Activated naive CD4-positive, alpha-beta T cell treated with anti-CD3 and anti-CD28 coated beads, Interleukin-2, amount 50 U/mL, for 24 hours (primary cell): ENCODE data around the gene KARS1.
"Not testable (repeated sequence)": the region's sequence is repeated elsewhere in the genome, so short reads cannot be mapped to it uniquely, and the experiment has no call there.

Experiments
- H3K27ac Mint-ChIP-seq: one replicate; pipeline ENCODE4 v1.8.0; 2021; ENCODE audit warnings: mild to moderate bottlenecking, mixed read lengths
- H3K27me3 Mint-ChIP-seq: one replicate; pipeline ENCODE4 v1.8.0; 2021; ENCODE audit warnings: mixed read lengths
- H3K36me3 Mint-ChIP-seq: one replicate; pipeline ENCODE4 v1.8.0; 2021; ENCODE audit warnings: mixed read lengths
- H3K4me1 Mint-ChIP-seq: one replicate; pipeline ENCODE4 v1.8.0; 2021; ENCODE audit warnings: mixed read lengths
- H3K4me3 Mint-ChIP-seq: one replicate; pipeline ENCODE4 v1.8.0; 2021; ENCODE audit warnings: mild to moderate bottlenecking, mixed read lengths
- H3K9me3 Mint-ChIP-seq: one replicate; pipeline ENCODE4 v1.8.0; 2021; ENCODE audit warnings: mixed read lengths

Gene KARS1

GRCh38 chr16:75614066-75614897 lies 33.2 kb downstream of the KARS1 start:
- Mint-ChIP-seq H3K4me3 (no peak overlapping the region), H3K36me3 (peaks cover 10% of the 10 kb centered on the region), H3K4me1 (no peaks in the 10 kb centered on the region), H3K27ac (no peak overlapping the region), H3K27me3 (no peaks in the 10 kb centered on the region), H3K9me3 (no peaks in the 10 kb centered on the region)

DNA sequence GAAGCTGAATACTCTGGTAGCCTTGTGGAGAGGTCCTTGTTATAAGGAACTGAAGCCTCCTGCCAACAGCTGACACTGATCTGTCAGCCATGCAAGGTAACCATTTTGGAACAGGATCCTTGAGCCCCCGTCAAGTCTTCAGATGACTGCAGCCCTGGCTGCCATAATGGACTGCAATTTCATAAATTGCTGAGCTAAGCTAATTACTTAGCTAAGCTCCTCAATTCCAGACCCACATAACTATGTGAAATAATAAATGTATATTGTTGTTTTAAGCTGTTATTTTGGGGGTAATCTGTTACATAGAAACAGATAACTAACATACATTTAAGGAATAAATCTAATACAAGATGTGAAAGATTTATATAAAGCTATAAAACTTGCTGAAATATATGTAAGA lies 41.0 kb downstream of the KARS1 start:
- H3K4me1 Mint-ChIP-seq: no peaks in the 10 kb centered on the region
- H3K4me3 Mint-ChIP-seq: no peak overlapping the region
- H3K27ac Mint-ChIP-seq: no peak overlapping the region
- no peaks in the 10 kb centered on the region for H3K27me3 Mint-ChIP-seq
- H3K9me3 Mint-ChIP-seq: no peaks in the 10 kb centered on the region
- H3K36me3 Mint-ChIP-seq: peaks cover 24% of the 10 kb centered on the region

DNA sequence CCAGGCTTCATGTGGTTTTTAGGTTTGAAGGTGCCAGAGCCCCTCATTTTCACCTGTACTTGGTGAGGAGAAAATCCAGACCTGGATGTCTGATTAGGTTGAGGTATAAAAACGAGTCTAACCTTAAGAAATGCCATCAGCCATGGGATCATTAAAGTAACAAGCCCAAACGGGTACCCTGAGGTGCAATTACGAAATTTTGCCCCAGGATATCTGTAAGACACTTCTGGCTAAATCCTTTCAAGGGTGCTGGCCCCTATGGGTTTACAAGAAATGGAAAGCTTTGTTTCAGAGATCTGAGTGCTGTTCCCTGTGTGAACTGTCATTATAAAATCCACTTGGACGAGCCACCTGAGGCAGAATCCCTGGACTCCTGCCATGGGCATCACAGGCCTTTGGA lies 44.2 kb downstream of the KARS1 start:
- Mint-ChIP-seq H3K36me3 (peaks cover 30% of the 10 kb centered on the region), H3K4me1 (no peaks in the 10 kb centered on the region), H3K9me3 (no peaks in the 10 kb centered on the region), H3K4me3 (no peak overlapping the region), H3K27me3 (no peaks in the 10 kb centered on the region), H3K27ac (no peak overlapping the region)

DNA sequence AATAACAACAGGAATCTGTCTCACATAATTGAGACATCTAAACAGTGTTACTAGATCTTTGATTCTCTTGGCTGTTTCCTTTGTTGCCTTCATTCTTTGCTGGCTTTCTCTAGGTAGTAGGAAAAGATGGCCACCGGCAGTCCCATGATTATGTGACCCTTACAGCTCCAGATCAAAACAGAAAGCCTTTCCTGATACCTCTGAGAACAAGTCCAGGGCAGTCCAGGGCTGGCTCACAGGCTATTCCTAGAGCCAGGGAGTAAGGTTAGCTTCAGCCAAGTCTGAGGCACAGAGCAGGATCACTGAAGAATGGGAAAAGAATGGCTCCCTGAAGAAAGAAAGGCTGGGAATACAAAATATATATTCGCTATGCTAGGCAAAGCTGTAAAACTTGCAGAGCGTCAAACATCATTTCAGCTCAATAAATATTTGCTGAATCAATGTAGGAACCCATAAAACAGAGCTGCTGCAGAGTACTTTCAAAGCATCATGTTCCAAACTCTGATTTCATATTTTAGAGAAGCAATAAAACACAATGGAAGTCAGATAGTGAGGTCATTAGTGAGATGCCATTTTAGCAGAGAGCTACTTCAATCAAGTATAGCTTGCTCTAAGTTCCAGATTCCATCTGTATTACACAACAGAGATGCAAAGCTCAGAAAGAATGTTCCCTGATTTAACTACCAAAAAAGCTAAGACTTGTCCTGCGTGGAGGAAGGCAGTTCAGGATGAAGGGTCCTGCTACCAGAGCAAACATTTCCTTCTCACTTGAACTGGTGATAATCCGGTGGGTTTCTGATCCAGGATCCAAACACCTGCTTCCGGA lies 47.8 kb downstream of the KARS1 start:
- H3K4me1 Mint-ChIP-seq: peaks cover 2% of the 10 kb centered on the region
- H3K27me3 Mint-ChIP-seq: no peaks in the 10 kb centered on the region
- H3K27ac Mint-ChIP-seq: no peak overlapping the region
- no peaks in the 10 kb centered on the region for H3K9me3 Mint-ChIP-seq
- peaks cover 36% of the 10 kb centered on the region for H3K36me3 Mint-ChIP-seq
- H3K4me3 Mint-ChIP-seq: no peak overlapping the region

DNA sequence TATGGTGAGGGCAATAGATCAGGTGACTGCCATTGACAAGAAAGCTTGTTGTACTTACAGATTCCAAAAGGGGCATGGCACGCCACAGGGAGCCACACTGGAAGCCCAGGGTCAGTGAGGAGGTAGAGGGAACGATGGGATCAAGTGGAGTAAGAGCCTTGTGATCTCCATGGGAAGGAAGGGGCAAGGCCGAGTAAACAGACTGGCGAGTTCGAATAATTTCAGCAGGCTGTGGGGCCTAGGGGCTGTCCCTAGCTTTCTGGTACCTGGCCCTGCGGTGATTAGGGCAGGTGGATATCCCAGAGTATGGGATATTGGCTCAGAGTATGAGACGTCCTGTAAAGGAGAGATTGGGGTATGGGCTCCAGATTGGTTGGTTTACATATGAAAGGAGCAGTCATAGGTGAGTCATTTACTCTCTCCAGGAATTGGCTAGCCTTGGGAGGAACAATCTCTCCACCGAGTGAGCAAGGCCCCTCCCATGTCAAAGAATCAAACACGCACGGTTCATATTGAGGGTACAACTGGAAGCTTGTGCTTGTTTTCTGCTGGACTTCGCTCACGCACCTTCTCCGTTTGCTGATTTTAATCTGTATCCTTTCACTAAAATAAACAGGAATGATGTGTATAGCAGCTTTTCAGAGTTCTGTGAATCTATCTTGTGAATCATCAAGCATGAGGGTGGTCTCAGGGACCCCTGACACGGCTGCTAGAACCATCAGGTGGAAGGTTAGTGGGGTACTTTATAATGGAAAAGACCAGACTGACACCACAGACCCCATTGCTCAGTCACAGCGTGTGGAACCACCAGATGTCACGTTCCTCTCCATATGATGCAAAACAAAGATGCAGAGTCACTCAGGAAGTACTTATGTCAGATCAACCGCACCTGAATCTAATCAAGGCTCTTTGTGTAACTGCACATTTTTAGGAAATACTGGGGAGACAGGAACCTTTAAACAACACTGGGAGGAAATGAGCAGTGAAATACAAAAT lies 53.3 kb downstream of the KARS1 start:
- Mint-ChIP-seq H3K4me1 (peaks cover 6% of the 10 kb centered on the region), H3K27ac (no peak overlapping the region), H3K27me3 (no peaks in the 10 kb centered on the region), H3K4me3 (no peak overlapping the region), H3K36me3 (peaks cover 13% of the 10 kb centered on the region), H3K9me3 (no peaks in the 10 kb centered on the region)

DNA sequence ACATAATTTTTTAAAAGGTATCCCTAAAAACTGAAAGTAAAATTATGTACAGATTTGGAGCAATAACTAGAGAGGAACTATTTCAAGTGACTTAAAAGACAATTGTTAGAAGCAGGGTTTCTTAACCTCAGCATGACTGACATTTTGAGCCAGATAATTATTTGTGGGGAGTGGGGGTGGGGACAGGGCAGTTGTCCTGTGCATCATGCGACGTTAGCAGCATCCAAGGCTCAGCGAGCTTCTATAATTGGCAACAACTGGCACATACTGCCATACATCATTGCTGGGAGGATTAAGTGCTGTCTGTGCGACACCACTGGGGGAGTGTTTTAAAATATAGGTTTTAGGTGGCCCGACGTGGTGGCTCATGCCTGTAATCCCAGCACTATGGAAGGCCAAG lies 54.2 kb downstream of the KARS1 start:
- no peaks in the 10 kb centered on the region for H3K27me3 Mint-ChIP-seq
- H3K4me3 Mint-ChIP-seq: no peak overlapping the region
- H3K9me3 Mint-ChIP-seq: no peaks in the 10 kb centered on the region
- peaks cover 12% of the 10 kb centered on the region for H3K36me3 Mint-ChIP-seq
- peaks cover 6% of the 10 kb centered on the region for H3K4me1 Mint-ChIP-seq
- H3K27ac Mint-ChIP-seq: no peak overlapping the region

- not testable (repeated sequence) for H3K9me3 Mint-ChIP-seq, H3K36me3 Mint-ChIP-seq, H3K27ac Mint-ChIP-seq, H3K4me3 Mint-ChIP-seq, H3K27me3 Mint-ChIP-seq, H3K4me1 Mint-ChIP-seq
Observed at GRCh38 chr16:75591927-75592326, 55.5 kb downstream of the KARS1 start.

GRCh38 chr16:75590920-75591843 lies 56.3 kb downstream of the KARS1 start:
- H3K4me3 Mint-ChIP-seq: no peak overlapping the region
- no peaks in the 10 kb centered on the region for H3K9me3 Mint-ChIP-seq
- no peak overlapping the region for H3K27ac Mint-ChIP-seq
- H3K4me1 Mint-ChIP-seq: peaks cover 6% of the 10 kb centered on the region
- H3K36me3 Mint-ChIP-seq: peaks cover 3% of the 10 kb centered on the region
- H3K27me3 Mint-ChIP-seq: no peaks in the 10 kb centered on the region

GRCh38 chr16:75589306-75589705 lies 58.2 kb downstream of the KARS1 start:
- Mint-ChIP-seq H3K4me3 (no peak overlapping the region), H3K9me3 (no peaks in the 10 kb centered on the region), H3K4me1 (no peaks in the 10 kb centered on the region), H3K36me3 (peaks cover 3% of the 10 kb centered on the region), H3K27ac (no peak overlapping the region), H3K27me3 (no peaks in the 10 kb centered on the region)

- H3K9me3 Mint-ChIP-seq: no peaks in the 10 kb centered on the region
- H3K4me3 Mint-ChIP-seq: no peak overlapping the region
- H3K4me1 Mint-ChIP-seq: no peaks in the 10 kb centered on the region
- peaks cover under 1% of the 10 kb centered on the region for H3K36me3 Mint-ChIP-seq
- no peak overlapping the region for H3K27ac Mint-ChIP-seq
- no peaks in the 10 kb centered on the region for H3K27me3 Mint-ChIP-seq
Observed at GRCh38 chr16:75588716-75589115, 58.7 kb downstream of the KARS1 start.

DNA sequence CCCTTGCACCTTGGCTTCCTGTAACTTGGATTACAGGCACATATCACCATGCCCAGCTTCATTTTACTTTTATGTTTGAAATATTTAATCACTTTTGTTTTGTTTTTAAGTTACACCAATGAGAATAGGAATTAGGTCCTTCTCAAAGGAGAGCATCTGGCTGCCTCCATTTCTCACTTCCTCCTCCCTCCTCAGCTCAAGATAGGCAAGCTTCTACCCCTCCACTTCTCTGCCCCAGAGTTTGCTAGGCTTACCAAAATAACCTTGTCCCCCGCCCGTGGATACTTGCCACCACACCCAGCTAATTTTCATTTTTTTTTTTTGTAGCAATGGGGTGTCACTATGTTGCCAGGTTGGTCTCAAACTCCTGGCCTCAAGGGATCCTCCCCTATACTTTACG lies 63.4 kb downstream of the KARS1 start:
- no peaks in the 10 kb centered on the region for H3K27me3 Mint-ChIP-seq
- H3K36me3 Mint-ChIP-seq: no peaks in the 10 kb centered on the region
- no peaks in the 10 kb centered on the region for H3K4me1 Mint-ChIP-seq
- H3K27ac Mint-ChIP-seq: peak overlapping the region; percentile 38
- H3K9me3 Mint-ChIP-seq: no peaks in the 10 kb centered on the region
- no peak overlapping the region for H3K4me3 Mint-ChIP-seq

DNA sequence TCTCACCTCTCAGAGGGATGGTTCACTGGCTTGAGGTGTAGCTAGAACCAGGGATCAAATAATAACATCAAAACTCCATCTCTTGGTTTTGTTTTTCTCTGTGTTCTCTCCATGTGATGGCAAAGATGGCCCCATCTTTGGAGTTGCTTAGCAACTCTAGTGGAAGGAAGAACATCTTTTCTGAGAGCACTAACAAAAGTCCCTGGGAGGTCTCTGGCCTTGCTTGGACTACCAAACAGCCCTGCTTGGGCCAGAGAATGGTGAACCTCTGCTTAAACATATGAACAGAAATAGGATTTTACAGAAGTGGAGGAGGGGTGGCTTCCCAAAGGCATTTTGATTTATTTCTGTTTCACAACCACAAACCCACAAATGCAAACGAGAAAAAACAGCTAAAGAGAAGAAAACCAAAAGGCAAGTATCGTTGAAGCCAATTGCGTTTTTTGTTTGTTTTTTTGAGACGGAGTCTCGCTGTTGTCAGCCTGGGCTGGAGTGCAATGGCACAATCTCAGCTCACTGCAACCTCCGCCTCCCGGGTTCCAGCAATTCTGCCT lies 68.1 kb downstream of the KARS1 start:
- Mint-ChIP-seq H3K36me3 (peaks cover 3% of the 10 kb centered on the region), H3K9me3 (no peaks in the 10 kb centered on the region), H3K4me3 (no peak overlapping the region), H3K27ac (no peak overlapping the region), H3K4me1 (peaks cover 13% of the 10 kb centered on the region), H3K27me3 (no peaks in the 10 kb centered on the region)

DNA sequence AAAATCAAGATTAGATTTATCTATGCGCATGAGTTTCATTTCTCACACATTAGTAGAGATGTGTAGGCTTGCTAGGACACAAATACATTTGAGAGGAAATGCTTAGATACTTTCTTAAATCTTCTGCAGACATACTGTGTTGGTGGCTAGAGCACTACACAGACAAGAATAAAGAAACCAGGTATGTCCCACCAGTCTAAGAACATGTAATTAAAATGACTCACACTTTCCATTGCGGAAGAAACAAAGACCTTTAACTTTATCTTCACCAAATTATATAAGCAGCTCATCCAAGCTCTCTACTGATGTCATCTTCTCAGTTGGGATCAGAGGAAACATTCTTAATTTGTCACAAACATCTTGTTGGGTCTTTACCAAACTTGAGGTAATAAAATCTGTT lies 68.7 kb downstream of the KARS1 start:
- H3K4me1 Mint-ChIP-seq: peaks cover 17% of the 10 kb centered on the region
- H3K27ac Mint-ChIP-seq: peak overlapping the region; percentile 36
- H3K4me3 Mint-ChIP-seq: no peak overlapping the region
- peaks cover 4% of the 10 kb centered on the region for H3K36me3 Mint-ChIP-seq
- no peaks in the 10 kb centered on the region for H3K27me3 Mint-ChIP-seq
- H3K9me3 Mint-ChIP-seq: no peaks in the 10 kb centered on the region

GRCh38 chr16:75578212-75578611 lies 69.3 kb downstream of the KARS1 start:
- Mint-ChIP-seq H3K4me1 (peaks cover 22% of the 10 kb centered on the region), H3K4me3 (no peak overlapping the region), H3K27me3 (no peaks in the 10 kb centered on the region), H3K27ac (peak overlapping the region; percentile 36), H3K9me3 (no peaks in the 10 kb centered on the region), H3K36me3 (peaks cover 6% of the 10 kb centered on the region)
